H1 (cell line): Measurements from ENCODE around the gene DOK6. TPM values are rescaled to one million over a fixed set of nuclear protein-coding genes. Genes with fewer than 3 reads are reported as not detected.

Experiments
- CTCF ChIA-PET: fragments of 300-600 bp; sonication (Branson Sonifier 250); formaldehyde crosslinking; loops from one replicate; lab custom pipeline; 2021; ENCODE audit not compliant: partially characterized antibody; lab: Charles Lee
- POLR2A ChIA-PET: fragments of 300-600 bp; sonication (Branson Sonifier 250); formaldehyde crosslinking; loops from one replicate; lab custom pipeline; 2021; ENCODE audit warnings: inconsistent platforms; ENCODE audit not compliant: partially characterized antibody; lab: Charles Lee
- DNase-seq, 2 experiments: peaks; one replicate each; pipeline versions ENCODE4 v3.0.0 to v3.0.0-alpha.2; 2010 to 2022; ENCODE audit warnings: low spot score in 2 of 2, low read depth in 1 of 2, mixed read lengths in 1 of 2
- FAIRE-seq: peaks from 2 replicates; lab custom pipeline; 2011; peaks lifted over from hg19 to GRCh38; lab: Jason Lieb, UNC
- H2AFZ ChIP-seq: 2 replicates; pipeline ENCODE4 v1.8.1; 2012; ENCODE audit warnings: low read length, inconsistent platforms
- H2AK5ac ChIP-seq: 2 replicates; pipeline ENCODE4 v1.6.1; 2013; ENCODE audit warnings: low read depth, low read length
- H2BK120ac ChIP-seq: replicated peaks from 2 replicates; pipeline ENCODE3; 2013; ENCODE audit warnings: low read depth, low read length, inconsistent platforms
- H2BK12ac ChIP-seq: 2 replicates; pipeline ENCODE4 v1.6.1; 2013; ENCODE audit warnings: low read depth, low read length
- H2BK15ac ChIP-seq: 2 replicates; pipeline ENCODE4 v1.6.1; 2013; ENCODE audit warnings: low read length
- H2BK20ac ChIP-seq: 2 replicates; pipeline ENCODE4 v1.6.1; 2013; ENCODE audit warnings: low read length
- H2BK5ac ChIP-seq: 2 replicates; pipeline ENCODE4 v1.6.1; 2013; ENCODE audit warnings: low read depth, low read length
- H3K14ac ChIP-seq: 2 replicates; pipeline ENCODE4 v1.6.1; 2013; ENCODE audit warnings: inconsistent platforms; ENCODE audit not compliant: insufficient read length
- H3K18ac ChIP-seq: 2 replicates; pipeline ENCODE4 v1.6.1; 2013; ENCODE audit warnings: low read length; ENCODE audit errors: extremely low read depth
- H3K23ac ChIP-seq: 2 replicates; pipeline ENCODE4 v1.6.1; 2013; ENCODE audit warnings: inconsistent platforms; ENCODE audit not compliant: insufficient read length
- H3K23me2 ChIP-seq: 2 replicates; pipeline ENCODE4 v1.6.1; 2013; ENCODE audit warnings: low read depth, low read length
- H3K27ac ChIP-seq: 2 replicates; pipeline ENCODE4 v1.6.1; 2011; ENCODE audit warnings: low read depth, low read length, inconsistent platforms
- H3K27me3 ChIP-seq, 4 experiments: replicated peaks in 1 of 4; 1 replicate in 1 of 4; 2 replicates in 3 of 4; pipeline versions ENCODE4 v1.6.1 to v1.8.1; 2011 to 2013; ENCODE audit warnings: low read length in 3 of 4, mild to moderate bottlenecking in 3 of 4, inconsistent platforms in 2 of 4, mixed read lengths in 2 of 4, moderate library complexity in 1 of 4; ENCODE audit not compliant: control insufficient read depth in 3 of 4, insufficient read depth in 3 of 4; ENCODE audit errors: extremely low read depth in 1 of 4
- H3K36me3 ChIP-seq, 4 experiments: 2 replicates each; pipeline versions ENCODE4 v1.6.1 to v1.8.1; 2011 to 2013; ENCODE audit warnings: mild to moderate bottlenecking in 4 of 4, low read length in 3 of 4, moderate library complexity in 2 of 4, control low read depth in 1 of 4, inconsistent platforms in 1 of 4; ENCODE audit not compliant: insufficient read depth in 4 of 4, control insufficient read depth in 2 of 4
- H3K4ac ChIP-seq: replicated peaks from 2 replicates; pipeline ENCODE3; 2013; ENCODE audit warnings: low read length, low read depth, mixed read lengths, inconsistent platforms; ENCODE audit not compliant: insufficient read length
- H3K4me1 ChIP-seq, 4 experiments: replicated peaks in 1 of 4; 1 replicate in 1 of 4; 2 replicates in 3 of 4; pipeline versions ENCODE4 v1.6.1 to v1.8.1; 2011 to 2013; ENCODE audit warnings: low read length in 3 of 4, inconsistent platforms in 2 of 4, mixed read lengths in 1 of 4; ENCODE audit not compliant: insufficient read depth in 4 of 4, control insufficient read depth in 3 of 4
- H3K4me2 ChIP-seq, 2 experiments: 2 replicates each; pipeline versions ENCODE4 v1.6.1 to v1.8.1; 2011 to 2013; ENCODE audit warnings: low read depth in 2 of 2, low read length in 2 of 2, control low read depth in 1 of 2, inconsistent platforms in 1 of 2, mild to moderate bottlenecking in 1 of 2; ENCODE audit not compliant: insufficient read depth in 1 of 2
- H3K4me3 ChIP-seq, 4 experiments: fragments of 200-600, 300-600 bp in 1 of 4; sonication (generic), shearing (Covaris generic), sonication (Bioruptor Twin) in 1 of 4; 2 replicates each; pipeline versions ENCODE4 v1.5.1 to v1.8.1; 2011 to 2016; ENCODE audit warnings: low read length in 4 of 4, low read depth in 3 of 4, control low read depth in 2 of 4, inconsistent platforms in 2 of 4, mild to moderate bottlenecking in 2 of 4, mixed read lengths in 1 of 4, moderate library complexity in 1 of 4; ENCODE audit not compliant: insufficient read depth in 2 of 4; ENCODE audit errors: extremely low read depth in 1 of 4
- H3K56ac ChIP-seq: replicated peaks from 2 replicates; pipeline ENCODE3; 2013; ENCODE audit warnings: low read depth, mild to moderate bottlenecking, mixed read lengths, low read length, inconsistent platforms; ENCODE audit not compliant: insufficient read length
- H3K79me1 ChIP-seq: 2 replicates; pipeline ENCODE4 v1.6.1; 2013; ENCODE audit warnings: low read depth, low read length, control low read depth
- H3K79me2 ChIP-seq, 2 experiments: 2 replicates each; pipeline versions ENCODE4 v1.6.1 to v1.8.1; 2012 to 2013; ENCODE audit warnings: low read length in 2 of 2, mild to moderate bottlenecking in 2 of 2, inconsistent platforms in 1 of 2; ENCODE audit not compliant: insufficient read depth in 2 of 2, control insufficient read depth in 1 of 2
- H3K9ac ChIP-seq, 4 experiments: replicated peaks in 1 of 4; 1 replicate in 1 of 4; 2 replicates in 3 of 4; pipeline versions ENCODE4 v1.6.1 to v1.8.1; 2011 to 2013; ENCODE audit warnings: low read depth in 3 of 4, low read length in 3 of 4, control low read depth in 2 of 4, mild to moderate bottlenecking in 2 of 4, moderate library complexity in 2 of 4, inconsistent platforms in 1 of 4; ENCODE audit errors: extremely low read depth in 1 of 4
- H3K9me3 ChIP-seq, 2 experiments: 2 replicates each; pipeline versions ENCODE4 v1.6.1 to v1.8.1; 2012 to 2013; ENCODE audit warnings: mild to moderate bottlenecking in 2 of 2, moderate library complexity in 2 of 2, control low read depth in 1 of 2, inconsistent platforms in 1 of 2, low read depth in 1 of 2, low read length in 1 of 2, mixed read lengths in 1 of 2; ENCODE audit not compliant: insufficient read depth in 2 of 2
- H4K20me1 ChIP-seq, 2 experiments: replicated peaks in 1 of 2; 2 replicates each; pipeline versions ENCODE3 to v1.8.1; 2011 to 2013; ENCODE audit warnings: inconsistent platforms in 2 of 2, low read length in 2 of 2, mild to moderate bottlenecking in 1 of 2; ENCODE audit not compliant: insufficient read depth in 2 of 2, control insufficient read depth in 1 of 2
- H4K5ac ChIP-seq: 2 replicates; pipeline ENCODE4 v1.6.1; 2013; ENCODE audit warnings: low read length, low read depth, mixed read lengths, inconsistent platforms; ENCODE audit not compliant: insufficient read length
- H4K8ac ChIP-seq: 2 replicates; pipeline ENCODE4 v1.8.0; 2013; ENCODE audit warnings: mild to moderate bottlenecking, moderate library complexity, low read length, inconsistent platforms; ENCODE audit not compliant: insufficient read depth; ENCODE audit errors: extremely low read depth
- H4K91ac ChIP-seq: replicated peaks from 2 replicates; pipeline ENCODE3; 2013; ENCODE audit warnings: low read length, mixed read lengths, inconsistent platforms; ENCODE audit not compliant: insufficient read length
- GABPA ChIP-seq: IDR thresholded peaks from 2 replicates; pipeline ENCODE4 v1.6.1; 2011; ENCODE audit warnings: mild to moderate bottlenecking, low read length, moderate library complexity, borderline replicate concordance; ENCODE audit not compliant: insufficient read depth
- JUN ChIP-seq: IDR thresholded peaks from 2 replicates; pipeline ENCODE4 v1.6.1; 2011; ENCODE audit warnings: low read depth, mild to moderate bottlenecking, improper control_type of control experiment, low read length
- PHF8 ChIP-seq: fragments of 200-600 bp; sonication (generic); conservative IDR thresholded peaks from 2 replicates; pipeline ENCODE4 v1.7.1; 2012; ENCODE audit warnings: low read depth, mild to moderate bottlenecking, inconsistent platforms, low read length, moderate library complexity
- RXRA ChIP-seq: IDR thresholded peaks from 2 replicates; pipeline ENCODE4 v1.6.1; 2011; ENCODE audit warnings: low read depth, mild to moderate bottlenecking, low read length, moderate library complexity; ENCODE audit not compliant: insufficient read depth
- TAF7 ChIP-seq: optimal IDR thresholded peaks from 2 replicates; pipeline ENCODE3; 2011; ENCODE audit warnings: low read depth, mild to moderate bottlenecking, inconsistent platforms, low read length, moderate library complexity, borderline replicate concordance
- WGBS, 2 experiments: shearing (Covaris generic) in 1 of 2; methylation state at CpG; one replicate each; pipeline versions ENCODE4 v1.1.6 to v1.1.7; 2013 to 2015; ENCODE audit warnings: low lambda C conversion rate in 2 of 2, mixed read lengths in 2 of 2, inconsistent platforms in 1 of 2, low coverage in 1 of 2, missing lambda C conversion rate in 1 of 2; ENCODE audit not compliant: insufficient replicate concordance in 2 of 2, insufficient coverage in 1 of 2, insufficient read length in 1 of 2; ENCODE audit errors: extremely low coverage in 1 of 2, missing lambda C conversion rate in 1 of 2; 5-methylcytosine and 5-hydroxymethylcytosine counted together
- polyA plus RNA-seq, 7 experiments: library from polyadenylated mRNA; depleted of rRNA in 3 of 7; stranded (reverse) in 5 of 7; unstranded in 2 of 7; fragments of >200 nt in 5 of 7; fragments of 200-250 nt in 2 of 7; gene quantifications; 1 replicate in 5 of 7; 2 replicates in 1 of 7; 4 replicates in 1 of 7; pipeline versions ENCODE4 v1.2.1 to v1.2.3, GENCODE V29; 2011 to 2013; ENCODE audit warnings: missing spikeins in 2 of 7, mixed read lengths in 2 of 7
- total RNA-seq: library from RNA; stranded (reverse); fragmentation: NEBNext Ultra II Directional; extraction: Animal tissue kit (Norgen Biotek cat#: 25700); gene quantifications from 2 replicates; pipeline ENCODE4 v1.2.1, GENCODE V29; 2021
- TF ChIP-seq, protein P1 (sequence below): IDR thresholded peaks from 2 replicates; pipeline ENCODE4 v1.6.1; 2012; ENCODE audit warnings: inconsistent platforms
- TF ChIP-seq, protein P2 (sequence below): IDR thresholded peaks from 2 replicates; pipeline ENCODE4 v1.6.1; 2012; ENCODE audit warnings: low read length, inconsistent platforms

Gene DOK6
- total and polyA plus RNA-seq, 2 of the 8 experiments (the other 6 are each of a cell fraction or from before 2014, with no cell fraction given) = 0.33 to 0.50 TPM

DNA sequence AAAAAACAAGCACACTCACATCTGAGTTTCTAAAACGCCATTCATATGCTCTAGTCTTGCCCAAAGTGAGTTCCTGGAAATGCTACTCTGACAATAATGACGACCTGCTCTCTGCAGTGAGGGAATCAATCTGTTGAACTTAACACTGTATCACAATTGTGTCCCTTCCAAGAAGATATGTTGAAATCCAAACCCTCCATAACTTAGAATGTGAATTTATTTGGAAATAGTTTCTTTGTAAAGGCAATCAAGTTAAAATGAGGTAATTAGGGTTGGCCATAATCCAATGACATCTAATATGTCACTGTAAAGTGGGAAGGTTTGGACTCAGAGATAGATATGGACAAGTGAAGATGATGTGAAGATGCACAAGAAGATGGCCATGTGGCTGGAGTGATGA is 282.5 kb downstream of the DOK6 start:
- Histone ChIP-seq H3K9me3 (no peaks in the 10 kb centered on the region), H3K4me3 (no peak overlapping the region), H3K79me1 (no peaks in the 10 kb centered on the region), H3K27me3 (no peaks in the 10 kb centered on the region), H2BK15ac (no peak overlapping the region), H4K91ac (no peak overlapping the region), H3K79me2 (no peaks in the 10 kb centered on the region), H3K23ac (no peak overlapping the region), H2BK20ac (no peak overlapping the region), H3K9ac (no peak overlapping the region), H4K20me1 (no peaks in the 10 kb centered on the region), H3K36me3 (no peaks in the 10 kb centered on the region), H2AFZ (no peak overlapping the region), H3K4me1 (peaks cover 0 to 4% (median 1%) of the 10 kb centered on the region in 4 experiments; a peak in 2 of 7 replicates), H3K4me2 (no peak overlapping the region), H2BK5ac (no peak overlapping the region), H3K23me2 (no peaks in the 10 kb centered on the region; the same call in 1 of the 2 replicates), H4K5ac (no peak overlapping the region), H3K27ac (no peak overlapping the region), H2BK120ac (no peak overlapping the region), H3K14ac (no peak overlapping the region), H3K18ac (no peak overlapping the region), H2AK5ac (no peak overlapping the region), H3K56ac (no peak overlapping the region), H2BK12ac (no peak overlapping the region), H4K8ac (no peak overlapping the region), H3K4ac (no peak overlapping the region)
- TF ChIP-seq, protein P1, sequence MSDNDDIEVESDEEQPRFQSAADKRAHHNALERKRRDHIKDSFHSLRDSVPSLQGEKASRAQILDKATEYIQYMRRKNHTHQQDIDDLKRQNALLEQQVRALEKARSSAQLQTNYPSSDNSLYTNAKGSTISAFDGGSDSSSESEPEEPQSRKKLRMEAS = no peak
- TF ChIP-seq, protein P2, sequence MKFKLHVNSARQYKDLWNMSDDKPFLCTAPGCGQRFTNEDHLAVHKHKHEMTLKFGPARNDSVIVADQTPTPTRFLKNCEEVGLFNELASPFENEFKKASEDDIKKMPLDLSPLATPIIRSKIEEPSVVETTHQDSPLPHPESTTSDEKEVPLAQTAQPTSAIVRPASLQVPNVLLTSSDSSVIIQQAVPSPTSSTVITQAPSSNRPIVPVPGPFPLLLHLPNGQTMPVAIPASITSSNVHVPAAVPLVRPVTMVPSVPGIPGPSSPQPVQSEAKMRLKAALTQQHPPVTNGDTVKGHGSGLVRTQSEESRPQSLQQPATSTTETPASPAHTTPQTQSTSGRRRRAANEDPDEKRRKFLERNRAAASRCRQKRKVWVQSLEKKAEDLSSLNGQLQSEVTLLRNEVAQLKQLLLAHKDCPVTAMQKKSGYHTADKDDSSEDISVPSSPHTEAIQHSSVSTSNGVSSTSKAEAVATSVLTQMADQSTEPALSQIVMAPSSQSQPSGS = no peak
- no peak for TF ChIP-seq TAF7
- no peak for TF ChIP-seq GABPA
- TF ChIP-seq PHF8 = no peak
- no peak for TF ChIP-seq JUN
- TF ChIP-seq RXRA = no peak
- POLR2A ChIA-PET = no interaction called here
- FAIRE-seq (no peak), DNase-seq (no peak)
- CTCF ChIA-PET = no interaction called here
- WGBS, 2 experiments = 88% methylated on average over 2 of the region's 2 CpGs; no CpG with 5 or more reads in 1 of the 2 experiments
